ENCODE data around the gene DCUN1D1.

The DCUN1D1 gene

DNA sequence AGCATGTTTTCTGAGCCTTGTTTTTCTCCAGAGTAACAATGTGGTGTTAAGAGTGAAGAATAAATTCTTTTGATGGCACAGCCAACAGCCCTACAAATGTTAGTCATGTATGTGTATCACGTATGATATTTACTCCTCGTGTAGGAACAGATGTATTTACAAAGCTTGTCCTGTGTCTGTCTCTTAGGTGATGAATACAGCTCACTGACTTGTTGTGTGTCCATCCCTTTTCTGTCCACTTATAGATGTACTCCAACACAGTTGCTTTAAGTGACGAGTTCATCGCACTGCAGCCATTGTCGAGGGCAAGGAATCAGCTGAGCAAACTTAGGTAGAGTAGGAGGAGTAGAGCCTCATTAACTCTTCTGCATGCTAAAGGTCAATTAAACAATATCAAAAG lies 78.1 kb downstream of the DCUN1D1 start:
- 0 out of 2 replicates have a peak, but pooled peaks cover 11% of the 10 kb centered on the region for H3F3A ChIP-seq (ENCODE audit: insufficient read depth)
- H3K36me3 ChIP-seq (ENCODE audit: low read length), result peaks cover 17% of the 10 kb centered on the region; the same call in 1 of the 2 replicates
- TF ChIP-seq, protein P1, sequence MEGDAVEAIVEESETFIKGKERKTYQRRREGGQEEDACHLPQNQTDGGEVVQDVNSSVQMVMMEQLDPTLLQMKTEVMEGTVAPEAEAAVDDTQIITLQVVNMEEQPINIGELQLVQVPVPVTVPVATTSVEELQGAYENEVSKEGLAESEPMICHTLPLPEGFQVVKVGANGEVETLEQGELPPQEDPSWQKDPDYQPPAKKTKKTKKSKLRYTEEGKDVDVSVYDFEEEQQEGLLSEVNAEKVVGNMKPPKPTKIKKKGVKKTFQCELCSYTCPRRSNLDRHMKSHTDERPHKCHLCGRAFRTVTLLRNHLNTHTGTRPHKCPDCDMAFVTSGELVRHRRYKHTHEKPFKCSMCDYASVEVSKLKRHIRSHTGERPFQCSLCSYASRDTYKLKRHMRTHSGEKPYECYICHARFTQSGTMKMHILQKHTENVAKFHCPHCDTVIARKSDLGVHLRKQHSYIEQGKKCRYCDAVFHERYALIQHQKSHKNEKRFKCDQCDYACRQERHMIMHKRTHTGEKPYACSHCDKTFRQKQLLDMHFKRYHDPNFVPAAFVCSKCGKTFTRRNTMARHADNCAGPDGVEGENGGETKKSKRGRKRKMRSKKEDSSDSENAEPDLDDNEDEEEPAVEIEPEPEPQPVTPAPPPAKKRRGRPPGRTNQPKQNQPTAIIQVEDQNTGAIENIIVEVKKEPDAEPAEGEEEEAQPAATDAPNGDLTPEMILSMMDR (IDR thresholded peaks at IDR 0.05; ENCODE audit: insufficient read depth, low read length, poor library complexity, severe bottlenecking), result no peak
- TF ChIP-seq EZH2phosphoT487 (conservative IDR thresholded peaks at IDR 0.05; ENCODE audit: low read length), result no peak
- H3K9ac ChIP-seq (ENCODE audit: low read length), result no peak overlapping the region
- no peak overlapping the region for H3K27ac ChIP-seq (ENCODE audit: low read depth, low read length)
- H3K4me2 ChIP-seq (ENCODE audit: low read depth, low read length, poor library complexity, severe bottlenecking), result no peak overlapping the region
- no peaks in the 10 kb centered on the region for H3K9me2 ChIP-seq (replicated peaks; ENCODE audit: insufficient read depth, low read length)
- no peak overlapping the region for H3K4me3 ChIP-seq (ENCODE audit: insufficient read depth, low read length, poor library complexity, severe bottlenecking)
- H3K79me2 ChIP-seq (ENCODE audit: insufficient read depth, low read length), result no peaks in the 10 kb centered on the region
- H2AFZ ChIP-seq (ENCODE audit: low read depth, low read length, severe bottlenecking), result no peak overlapping the region
- no peaks in the 10 kb centered on the region for H3K9me3 ChIP-seq (ENCODE audit: insufficient read depth, low read length)
- no peaks in the 10 kb centered on the region for H3K27me3 ChIP-seq (ENCODE audit: low read length)
- H4K20me1 ChIP-seq (ENCODE audit: low read depth, low read length), result no peaks in the 10 kb centered on the region

DNA sequence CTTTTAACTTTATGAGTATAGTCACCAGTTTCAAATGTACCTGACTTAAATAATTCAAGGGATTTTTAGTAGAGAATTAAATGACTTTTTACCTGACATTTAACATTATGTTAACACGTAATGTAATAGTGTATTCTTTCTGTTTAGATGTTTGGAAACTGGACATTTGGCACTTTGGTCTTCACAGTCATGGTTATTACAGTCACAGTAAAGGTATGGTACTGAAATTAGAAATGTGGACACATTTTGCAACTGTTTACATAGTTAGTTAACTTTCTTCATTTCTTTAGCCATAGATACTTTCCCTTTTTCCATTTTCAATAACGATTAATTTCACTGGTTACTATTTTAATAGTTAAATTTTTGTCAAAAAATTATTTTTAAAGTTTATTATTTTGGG lies 83.8 kb downstream of the DCUN1D1 start:
- Histone ChIP-seq H3K9me2 (replicated peaks; ENCODE audit: insufficient read depth, low read length) (no peaks in the 10 kb centered on the region), H3F3A (ENCODE audit: insufficient read depth) (0 out of 2 replicates have a peak, but pooled peaks cover 10% of the 10 kb centered on the region), H3K27ac (ENCODE audit: low read depth, low read length) (no peak overlapping the region), H3K79me2 (ENCODE audit: insufficient read depth, low read length) (no peaks in the 10 kb centered on the region), H3K4me3 (ENCODE audit: insufficient read depth, low read length, poor library complexity, severe bottlenecking) (no peak overlapping the region), H3K9me3 (ENCODE audit: insufficient read depth, low read length) (no peaks in the 10 kb centered on the region), H2AFZ (ENCODE audit: low read depth, low read length, severe bottlenecking) (no peak overlapping the region), H3K27me3 (ENCODE audit: low read length) (no peaks in the 10 kb centered on the region), H3K36me3 (ENCODE audit: low read length) (peaks cover 23% of the 10 kb centered on the region; the same call in 1 of the 2 replicates), H3K4me2 (ENCODE audit: low read depth, low read length, poor library complexity, severe bottlenecking) (no peak overlapping the region), H4K20me1 (ENCODE audit: low read depth, low read length) (no peaks in the 10 kb centered on the region), H3K9ac (ENCODE audit: low read length) (no peak overlapping the region)
- TF ChIP-seq EZH2phosphoT487 (conservative IDR thresholded peaks at IDR 0.05; ENCODE audit: low read length), result no peak
- TF ChIP-seq, protein P1 (IDR thresholded peaks at IDR 0.05; ENCODE audit: insufficient read depth, low read length, poor library complexity, severe bottlenecking), result no peak

DNA sequence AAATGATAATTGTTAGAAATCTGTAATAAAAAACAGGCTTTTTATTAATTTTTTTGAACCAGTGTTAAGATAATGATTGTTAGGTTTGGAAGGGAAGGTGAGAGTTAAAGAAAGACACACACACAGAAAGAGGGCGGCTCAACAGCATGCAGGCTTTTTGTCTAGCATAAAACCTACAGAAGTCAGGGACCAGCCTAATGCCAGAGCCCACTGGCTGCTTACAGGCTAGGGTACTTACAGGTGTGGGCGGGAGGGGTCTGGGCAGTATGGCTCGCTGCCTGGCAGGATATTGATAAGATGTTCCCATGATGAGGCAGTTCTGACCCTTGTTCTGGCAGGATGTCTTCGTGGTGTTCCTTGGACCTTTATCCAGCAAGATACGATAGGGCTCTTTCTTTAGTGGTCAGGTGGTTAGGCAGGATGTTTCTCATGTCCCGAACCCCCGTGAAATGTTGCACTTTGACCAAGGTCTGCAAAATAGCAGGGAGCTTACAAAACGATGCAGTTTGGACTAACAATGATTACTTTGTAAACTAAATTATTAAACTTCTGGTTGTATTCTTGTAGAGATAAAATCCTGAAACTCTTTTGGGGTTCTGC lies 84.7 kb downstream of the DCUN1D1 start:
- Histone ChIP-seq H3K4me2 (ENCODE audit: low read depth, low read length, poor library complexity, severe bottlenecking) (no peak overlapping the region), H3K27me3 (ENCODE audit: low read length) (no peaks in the 10 kb centered on the region), H3K4me3 (ENCODE audit: insufficient read depth, low read length, poor library complexity, severe bottlenecking) (no peak overlapping the region), H3F3A (ENCODE audit: insufficient read depth) (0 out of 2 replicates have a peak, but pooled peaks cover 10% of the 10 kb centered on the region), H2AFZ (ENCODE audit: low read depth, low read length, severe bottlenecking) (no peak overlapping the region), H3K9me2 (replicated peaks; ENCODE audit: insufficient read depth, low read length) (no peaks in the 10 kb centered on the region), H3K27ac (ENCODE audit: low read depth, low read length) (no peak overlapping the region), H3K79me2 (ENCODE audit: insufficient read depth, low read length) (no peaks in the 10 kb centered on the region), H4K20me1 (ENCODE audit: low read depth, low read length) (no peaks in the 10 kb centered on the region), H3K36me3 (ENCODE audit: low read length) (peaks cover 30% of the 10 kb centered on the region; the same call in 1 of the 2 replicates), H3K9me3 (ENCODE audit: insufficient read depth, low read length) (no peaks in the 10 kb centered on the region), H3K9ac (ENCODE audit: low read length) (no peak overlapping the region)
- no peak for TF ChIP-seq EZH2phosphoT487 (conservative IDR thresholded peaks at IDR 0.05; ENCODE audit: low read length)
- TF ChIP-seq, protein P1 (IDR thresholded peaks at IDR 0.05; ENCODE audit: insufficient read depth, low read length, poor library complexity, severe bottlenecking), result no peak

Data from SU-DHL-6 (cell line).